Gastroesophageal sphincter (tissue), 4 donors: ENCODE data around the gene KCNH1. TPM values are rescaled to one million over a fixed set of nuclear protein-coding genes. Genes with fewer than 3 reads are reported as not detected.
"Not testable (repeated sequence)": the region's sequence is repeated elsewhere in the genome, so short reads cannot be mapped to it uniquely, and the experiment has no call there.

ENCODE experiments used
- ATAC-seq: fragments of 150-250 bp; one replicate; pipeline ENCODE4 v1.9.1; 2016; ENCODE audit warnings: mild to moderate bottlenecking, moderate library complexity
- H3K27ac ChIP-seq, 4 donors: fragments of 200-600 bp; sonication (generic) in 3 of 4; 1 replicate in 3 of 4; 2 replicates in 1 of 4; pipeline ENCODE4 v1.5.1; 2016 to 2019
- H3K27me3 ChIP-seq: fragments of 200-600 bp; sonication (generic); one replicate; pipeline ENCODE4 v1.5.1; 2019
- H3K36me3 ChIP-seq, 2 donors: fragments of 200-600 bp; sonication (generic); one replicate each; pipeline ENCODE4 v1.5.1; 2019; ENCODE audit warnings: control low read depth in 1 of 2
- H3K4me1 ChIP-seq, 3 donors: fragments of 200-600 bp; sonication (generic); 1 replicate in 2 of 3; 2 replicates in 1 of 3; pipeline ENCODE4 v1.5.1; 2016 to 2019; ENCODE audit warnings: control low read depth in 2 of 3
- H3K4me3 ChIP-seq, 2 donors: fragments of 200-600 bp; sonication (generic); one replicate each; pipeline ENCODE4 v1.5.1; 2019; ENCODE audit warnings: mild to moderate bottlenecking in 1 of 2, moderate library complexity in 1 of 2
- H3K9me3 ChIP-seq, 3 donors: fragments of 200-600 bp; sonication (generic); one replicate each; pipeline ENCODE4 v1.5.1; 2017 to 2019; ENCODE audit warnings: control low read depth in 2 of 3
- CTCF ChIP-seq, 4 experiments: fragments of 200-600 bp in 2 of 4; fragments of 450-650 bp in 2 of 4; sonication (generic) in 1 of 4; IDR thresholded peaks; one replicate each; pipeline ENCODE4 v1.5.1; 2017 to 2019; ENCODE audit warnings: antibody characterized with exemption in 4 of 4, mild to moderate bottlenecking in 2 of 4, moderate library complexity in 2 of 4
- EP300 ChIP-seq: sonication (generic); formaldehyde crosslinking; IDR thresholded peaks from one replicate; pipeline ENCODE4 v1.6.1; 2017; ENCODE audit warnings: antibody characterized with exemption, mild to moderate bottlenecking
- POLR2A ChIP-seq, 2 donors: fragments of 450-650 bp; IDR thresholded peaks; one replicate each; pipeline ENCODE4 v1.6.1; 2017; ENCODE audit warnings: antibody characterized with exemption in 2 of 2, mild to moderate bottlenecking in 2 of 2, moderate library complexity in 1 of 2
- POLR2AphosphoS5 ChIP-seq: sonication (generic); formaldehyde crosslinking; IDR thresholded peaks from one replicate; pipeline ENCODE4 v1.6.1; 2017; ENCODE audit warnings: antibody characterized with exemption
- WGBS, 2 donors: methylation state at CpG; one replicate each; pipeline ENCODE4 v1.1.5; 2018; ENCODE audit warnings: low coverage in 1 of 2; 5-methylcytosine and 5-hydroxymethylcytosine counted together
- total RNA-seq, 4 donors: library from RNA; depleted of rRNA; stranded (reverse); fragments of >200 nt; gene quantifications; one replicate each; pipeline ENCODE4 v1.1.0, GENCODE V29; 2016

The KCNH1 gene
- total RNA-seq, 4 donors from 2014 or later: 0.15 to 2.3 (median 1.2) TPM

- Histone ChIP-seq H3K4me1 (no peaks in the 10 kb centered on the region), H3K4me3 (no peak overlapping the region), H3K36me3 (no peaks in the 10 kb centered on the region), H3K27ac (no peak overlapping the region), H3K27me3 (no peaks in the 10 kb centered on the region), H3K9me3 (peaks cover 0 to 10% (median 0%) of the 10 kb centered on the region in 3 donors)
- 68 to 86% methylated on average over 5 to 6 of the region's 6 CpGs for WGBS, 2 donors
- no peak for ATAC-seq
- TF ChIP-seq POLR2AphosphoS5: no peak
- TF ChIP-seq CTCF (IDR thresholded peaks at IDR 0.05): no peak
- no peak for TF ChIP-seq POLR2A (IDR thresholded peaks at IDR 0.05)
- no peak for TF ChIP-seq EP300
Measured at GRCh38 chr1:210978316-210978973, 155.5 kb downstream of the KCNH1 start.

- Histone ChIP-seq H3K36me3 (no peaks in the 10 kb centered on the region), H3K4me1 (no peaks in the 10 kb centered on the region), H3K27me3 (no peaks in the 10 kb centered on the region), H3K4me3 (no peak overlapping the region), H3K27ac (no peak overlapping the region), H3K9me3 (no peaks in the 10 kb centered on the region)
- no peak for ATAC-seq
- WGBS, 2 donors: 46 to 49% methylated on average over 7 of the region's 7 CpGs
- TF ChIP-seq POLR2AphosphoS5 (no peak), POLR2A (IDR thresholded peaks at IDR 0.05) (no peak), CTCF (IDR thresholded peaks at IDR 0.05) (no peak), EP300 (no peak)
Measured at GRCh38 chr1:210951279-210951678, 182.7 kb downstream of the KCNH1 start.

- H3K27me3 ChIP-seq, H3K36me3 ChIP-seq, H3K4me1 ChIP-seq, H3K9me3 ChIP-seq, H3K27ac ChIP-seq, ATAC-seq, H3K4me3 ChIP-seq: not testable (repeated sequence)
- no CpG with 5 or more reads among the region's 2 CpGs for WGBS, 2 donors
- peak in 1 of 4 experiments; percentile 32 for TF ChIP-seq CTCF (IDR thresholded peaks at IDR 0.05)
Measured at GRCh38 chr1:210949940-210950546, 183.9 kb downstream of the KCNH1 start.

- Histone ChIP-seq H3K4me3 (no peak overlapping the region), H3K4me1 (no peaks in the 10 kb centered on the region), H3K36me3 (no peaks in the 10 kb centered on the region), H3K27ac (no peak overlapping the region), H3K27me3 (no peaks in the 10 kb centered on the region), H3K9me3 (no peaks in the 10 kb centered on the region)
- WGBS, 2 donors: 48 to 73% methylated on average over 5 to 6 of the region's 7 CpGs
- ATAC-seq: no peak
- TF ChIP-seq EP300 (no peak), POLR2A (IDR thresholded peaks at IDR 0.05) (no peak), POLR2AphosphoS5 (no peak), CTCF (IDR thresholded peaks at IDR 0.05) (no peak)
Measured at GRCh38 chr1:210949489-210949888, 184.5 kb downstream of the KCNH1 start.

- H3K9me3 ChIP-seq: no peaks in the 10 kb centered on the region
- H3K27ac ChIP-seq: no peak overlapping the region
- no peak for TF ChIP-seq POLR2AphosphoS5
- no peak for TF ChIP-seq EP300
- TF ChIP-seq POLR2A (IDR thresholded peaks at IDR 0.05): no peak
- TF ChIP-seq CTCF (IDR thresholded peaks at IDR 0.05): no peak
- H3K27me3 ChIP-seq: no peaks in the 10 kb centered on the region
- H3K4me3 ChIP-seq: no peak overlapping the region
- 67 to 88% methylated on average over 2 of the region's 2 CpGs for WGBS, 2 donors
- H3K4me1 ChIP-seq: no peaks in the 10 kb centered on the region
- no peaks in the 10 kb centered on the region for H3K36me3 ChIP-seq
- ATAC-seq: no peak
Measured at GRCh38 chr1:210949039-210949438, 184.9 kb downstream of the KCNH1 start.
